HG02943 (cell line): ENCODE measurements around the gene SLC35G1.

Experiments used
- ATAC-seq: cut with Tn5 transposase; IDR thresholded peaks from one replicate; pipeline ENCODE4 v1.9.1; 2021; ENCODE audit warnings: mild to moderate bottlenecking, low read depth, moderate library complexity; ENCODE audit not compliant: unreplicated experiment

The SLC35G1 gene

GRCh38 chr10:93875032-93875358 lies 18.8 kb upstream of the SLC35G1 start:
- no peak for ATAC-seq

GRCh38 chr10:93876381-93876780 lies 17.4 kb upstream of the SLC35G1 start:
- no peak for ATAC-seq

- ATAC-seq, result no peak
Measured at GRCh38 chr10:93879273-93879672, 14.5 kb upstream of the SLC35G1 start.

- no peak for ATAC-seq
Measured at GRCh38 chr10:93894516-93895378, 969 bp downstream of the SLC35G1 start.

GRCh38 chr10:93897070-93897780 lies 3.4 kb downstream of the SLC35G1 start:
- ATAC-seq, result no peak

GRCh38 chr10:93899109-93899508 lies 5.3 kb downstream of the SLC35G1 start:
- no peak for ATAC-seq

- no peak for ATAC-seq
Measured at GRCh38 chr10:93903051-93903450, 9.3 kb downstream of the SLC35G1 start.

GRCh38 chr10:93904901-93905300 lies 11.1 kb downstream of the SLC35G1 start:
- ATAC-seq, result no peak

- no peak for ATAC-seq
Measured at GRCh38 chr10:93907059-93907458, 13.3 kb downstream of the SLC35G1 start.

- no peak for ATAC-seq
Measured at GRCh38 chr10:93911866-93912265, 18.1 kb downstream of the SLC35G1 start.

- no peak for ATAC-seq
Measured at GRCh38 chr10:93912444-93912843, 18.7 kb downstream of the SLC35G1 start.

- no peak for ATAC-seq
Measured at GRCh38 chr10:93913706-93914105, 19.9 kb downstream of the SLC35G1 start.

GRCh38 chr10:93915598-93915997 lies 21.8 kb downstream of the SLC35G1 start:
- no peak for ATAC-seq

- no peak for ATAC-seq
Measured at GRCh38 chr10:93916257-93917063, 22.7 kb downstream of the SLC35G1 start.

- no peak for ATAC-seq
Measured at GRCh38 chr10:93917064-93917391, 23.2 kb downstream of the SLC35G1 start.

- ATAC-seq, result no peak
Measured at GRCh38 chr10:93917821-93918220, 24.0 kb downstream of the SLC35G1 start.

- no peak for ATAC-seq
Measured at GRCh38 chr10:93921338-93921737, 27.6 kb downstream of the SLC35G1 start.

GRCh38 chr10:93926613-93927012 lies 32.8 kb downstream of the SLC35G1 start:
- no peak for ATAC-seq

- no peak for ATAC-seq
Measured at GRCh38 chr10:93938140-93938539, 44.4 kb downstream of the SLC35G1 start.

GRCh38 chr10:93940881-93941280 lies 47.1 kb downstream of the SLC35G1 start:
- no peak for ATAC-seq

- ATAC-seq, result no peak
Measured at GRCh38 chr10:93941606-93942005, 47.8 kb downstream of the SLC35G1 start.
